PC-9 (cell line): ENCODE measurements around the gene CLDN3. TPM values are rescaled to one million over a fixed set of nuclear protein-coding genes. Genes with fewer than 3 reads are reported as not detected.
"Not testable (repeated sequence)": the region's sequence is repeated elsewhere in the genome, so short reads cannot be mapped to it uniquely, and the experiment has no call there.

Experiments
- BruUV-seq: library from RNA; stranded (reverse); fragments of 400-500 nt; replicated peaks from 2 replicates; lab custom pipeline; 2021; lab: Mats Ljungman, UMichigan
- CTCF ChIA-PET: fragments of 300-600 bp; sonication (Branson Sonifier 250); formaldehyde crosslinking; loops from one replicate; lab custom pipeline; 2022; ENCODE audit warnings: antibody characterized with exemption; lab: Charles Lee
- POLR2A ChIA-PET: fragments of 300-600 bp; sonication (Branson Sonifier 250); formaldehyde crosslinking; loops from one replicate; lab custom pipeline; 2022; ENCODE audit warnings: antibody characterized with exemption; ENCODE audit not compliant: unreplicated experiment; lab: Charles Lee
- DNase-seq, 2 experiments: peaks; one replicate each; pipeline versions ENCODE4 v3.0.0 to v3.0.0-alpha.2; 2015 to 2022; ENCODE audit warnings: mixed read lengths in 1 of 2
- H2AFZ ChIP-seq: fragments of 200-600 bp; sonication (generic); 2 replicates; pipeline ENCODE4 v1.8.1; 2017; ENCODE audit warnings: antibody characterized with exemption
- H3F3A ChIP-seq: fragments of 200-600 bp; sonication (generic); 2 replicates; pipeline ENCODE4 v1.8.1; 2017; ENCODE audit warnings: antibody characterized with exemption, mild to moderate bottlenecking, low read depth; ENCODE audit not compliant: insufficient read depth
- H3K27ac ChIP-seq: fragments of 200-600 bp; sonication (generic); 2 replicates; pipeline ENCODE4 v1.6.1; 2016; ENCODE audit warnings: mixed run types
- H3K27me3 ChIP-seq: fragments of 200-600 bp; sonication (generic); 2 replicates; pipeline ENCODE4 v1.6.1; 2016; ENCODE audit warnings: low read depth, mixed run types; ENCODE audit not compliant: insufficient read depth
- H3K36me3 ChIP-seq: fragments of 200-600 bp; sonication (generic); 2 replicates; pipeline ENCODE4 v1.6.1; 2016; ENCODE audit warnings: low read depth, mixed run types
- H3K4me1 ChIP-seq: fragments of 200-600 bp; sonication (generic); replicated peaks from 2 replicates; pipeline ENCODE4 v1.6.1; 2016; ENCODE audit warnings: mixed run types; ENCODE audit not compliant: insufficient read depth
- H3K4me2 ChIP-seq: fragments of 200-600 bp; sonication (generic); 2 replicates; pipeline ENCODE4 v1.6.1; 2017; ENCODE audit warnings: mixed run types
- H3K4me3 ChIP-seq: fragments of 200-600 bp; sonication (generic); 2 replicates; pipeline ENCODE4 v1.6.1; 2016; ENCODE audit warnings: mixed run types
- H3K79me2 ChIP-seq: fragments of 200-600 bp; sonication (generic); 2 replicates; pipeline ENCODE4 v1.6.1; 2017; ENCODE audit warnings: low read depth, mixed run types
- H3K9me2 ChIP-seq: fragments of 200-600 bp; sonication (generic); 2 replicates; pipeline ENCODE4 v1.8.1; 2017; ENCODE audit warnings: mild to moderate bottlenecking; ENCODE audit not compliant: insufficient read depth
- H3K9me3 ChIP-seq: fragments of 200-600 bp; sonication (generic); 2 replicates; pipeline ENCODE4 v1.8.1; 2016; ENCODE audit warnings: low read depth; ENCODE audit not compliant: insufficient read depth
- H4K20me1 ChIP-seq: fragments of 200-600 bp; sonication (generic); 2 replicates; pipeline ENCODE4 v1.8.1; 2017; ENCODE audit not compliant: insufficient read depth
- EZH2 ChIP-seq: fragments of 200-600 bp; sonication (generic); IDR thresholded peaks from 2 replicates; pipeline ENCODE4 v1.8.0; 2017; ENCODE audit warnings: antibody characterized with exemption, low read depth
- intact Hi-C: fragments of 100-400 bp; cut with micrococcal nuclease; formaldehyde crosslinking; loops from one replicate; pipeline ENCODE4 v1.10.0; 2022; ENCODE audit not compliant: unreplicated experiment
- total RNA-seq: library from RNA; stranded (reverse); gene quantifications from 2 replicates; pipeline ENCODE4 v1.2.3, GENCODE V29; 2021
- TF ChIP-seq, protein P1 (sequence below): fragments of 200-600 bp; sonication (generic); conservative IDR thresholded peaks from 2 replicates; pipeline ENCODE4 v1.6.1; 2017; ENCODE audit warnings: mixed run types, antibody characterized with exemption, mild to moderate bottlenecking, moderate library complexity

CLDN3 gene
- total RNA-seq, 1 experiment from 2014 or later, result 31.3 TPM

- H3K9me2 ChIP-seq, H3K79me2 ChIP-seq, POLR2A ChIA-PET, H4K20me1 ChIP-seq, CTCF ChIA-PET, H3K27me3 ChIP-seq, H2AFZ ChIP-seq, H3K36me3 ChIP-seq, H3K4me2 ChIP-seq, H3K9me3 ChIP-seq, BruUV-seq, H3K4me3 ChIP-seq, DNase-seq, H3K27ac ChIP-seq, intact Hi-C loops: not testable (repeated sequence)
- Histone ChIP-seq H3F3A (peaks cover 37% of the 10 kb centered on the region), H3K4me1 (peaks cover 29% of the 10 kb centered on the region)
These were observed 21.2 kb upstream of the CLDN3 start for GRCh38 chr7:73791170-73791690.

GRCh38 chr7:73789051-73789450 lies 19.0 kb upstream of the CLDN3 start:
- no peaks in the 10 kb centered on the region for H3K79me2 ChIP-seq
- no peaks in the 10 kb centered on the region for H3K9me2 ChIP-seq
- no TSS peak for BruUV-seq
- ChIA-PET CTCF (no interaction called here), POLR2A (interaction anchor here (0.6 kb wide), 1 partner anchor 54 kb away, joined by 5 read pairs; no protein-coding TSS in a partner anchor)
- no peak overlapping the region for H3K4me3 ChIP-seq
- H3K4me2 ChIP-seq, result no peak overlapping the region
- TF ChIP-seq EZH2, result no peak
- TF ChIP-seq, protein P1, sequence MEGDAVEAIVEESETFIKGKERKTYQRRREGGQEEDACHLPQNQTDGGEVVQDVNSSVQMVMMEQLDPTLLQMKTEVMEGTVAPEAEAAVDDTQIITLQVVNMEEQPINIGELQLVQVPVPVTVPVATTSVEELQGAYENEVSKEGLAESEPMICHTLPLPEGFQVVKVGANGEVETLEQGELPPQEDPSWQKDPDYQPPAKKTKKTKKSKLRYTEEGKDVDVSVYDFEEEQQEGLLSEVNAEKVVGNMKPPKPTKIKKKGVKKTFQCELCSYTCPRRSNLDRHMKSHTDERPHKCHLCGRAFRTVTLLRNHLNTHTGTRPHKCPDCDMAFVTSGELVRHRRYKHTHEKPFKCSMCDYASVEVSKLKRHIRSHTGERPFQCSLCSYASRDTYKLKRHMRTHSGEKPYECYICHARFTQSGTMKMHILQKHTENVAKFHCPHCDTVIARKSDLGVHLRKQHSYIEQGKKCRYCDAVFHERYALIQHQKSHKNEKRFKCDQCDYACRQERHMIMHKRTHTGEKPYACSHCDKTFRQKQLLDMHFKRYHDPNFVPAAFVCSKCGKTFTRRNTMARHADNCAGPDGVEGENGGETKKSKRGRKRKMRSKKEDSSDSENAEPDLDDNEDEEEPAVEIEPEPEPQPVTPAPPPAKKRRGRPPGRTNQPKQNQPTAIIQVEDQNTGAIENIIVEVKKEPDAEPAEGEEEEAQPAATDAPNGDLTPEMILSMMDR, result no peak
- no peaks in the 10 kb centered on the region; the same call in 1 of the 2 replicates for H3K9me3 ChIP-seq
- no peak overlapping the region for H2AFZ ChIP-seq
- H3K36me3 ChIP-seq, result no peaks in the 10 kb centered on the region
- no peak for DNase-seq
- no peak overlapping the region for H3K27ac ChIP-seq
- no peaks in the 10 kb centered on the region for H4K20me1 ChIP-seq
- intact Hi-C loops, result no loop called here
- H3F3A ChIP-seq, result peaks cover 25% of the 10 kb centered on the region
- H3K4me1 ChIP-seq, result peaks cover 22% of the 10 kb centered on the region
- H3K27me3 ChIP-seq, result no peaks in the 10 kb centered on the region

DNA sequence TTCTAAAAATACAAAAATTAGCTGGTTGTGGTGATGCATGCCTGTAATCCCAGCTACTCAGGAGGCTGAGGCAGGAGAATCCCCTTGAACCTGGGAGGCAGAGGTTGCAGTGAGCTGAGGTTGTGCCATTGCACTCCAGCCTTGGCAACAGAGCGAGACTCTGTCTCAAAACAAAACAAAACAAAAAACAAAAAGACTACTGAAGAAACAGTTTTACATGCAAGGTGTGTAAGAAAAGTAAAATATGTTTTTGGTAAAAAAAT lies 17.6 kb upstream of the CLDN3 start:
- H3K36me3 ChIP-seq, BruUV-seq, H3K4me1 ChIP-seq, intact Hi-C loops, H4K20me1 ChIP-seq, CTCF ChIA-PET, H3K9me2 ChIP-seq, H3K27me3 ChIP-seq, H3K4me2 ChIP-seq, H3K27ac ChIP-seq, H3K4me3 ChIP-seq, H2AFZ ChIP-seq, POLR2A ChIA-PET, H3K9me3 ChIP-seq, DNase-seq, H3K79me2 ChIP-seq: not testable (repeated sequence)
- peaks cover 16% of the 10 kb centered on the region; the same call in 1 of the 2 replicates for H3F3A ChIP-seq

DNA sequence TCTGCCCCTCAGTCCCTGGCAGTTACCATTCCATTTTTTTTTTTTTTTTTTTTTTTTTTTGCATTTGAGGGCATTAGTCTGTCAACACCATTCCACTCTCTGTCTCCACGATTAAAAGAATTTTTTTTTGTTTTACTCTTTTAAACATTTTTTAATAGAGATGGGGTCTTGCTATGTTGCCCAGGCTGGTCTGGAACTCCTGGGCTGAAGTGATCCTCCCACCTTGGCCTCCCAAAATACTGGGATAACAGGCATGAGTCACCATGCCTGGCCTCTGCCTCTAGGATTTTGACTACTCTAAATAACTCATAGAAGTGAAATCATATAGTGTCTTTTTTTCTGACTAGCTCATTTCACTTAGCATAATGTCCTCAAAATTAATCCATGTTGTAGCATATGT lies 16.5 kb upstream of the CLDN3 start:
- intact Hi-C loops, result no loop called here
- Histone ChIP-seq H3K36me3 (no peaks in the 10 kb centered on the region), H3K27ac (no peak overlapping the region), H4K20me1 (no peaks in the 10 kb centered on the region), H3K4me1 (no peaks in the 10 kb centered on the region; the same call in 1 of the 2 replicates), H3F3A (0 out of 2 replicates have a peak, but pooled peaks cover 9% of the 10 kb centered on the region), H3K4me3 (no peak overlapping the region), H3K27me3 (no peaks in the 10 kb centered on the region), H3K9me2 (no peaks in the 10 kb centered on the region), H3K9me3 (no peaks in the 10 kb centered on the region; the same call in 1 of the 2 replicates), H3K79me2 (no peaks in the 10 kb centered on the region), H3K4me2 (no peak overlapping the region), H2AFZ (no peak overlapping the region)
- ChIA-PET CTCF (interaction anchor here (0.6 kb wide), 1 partner anchor 61 kb away, joined by 7 read pairs; no protein-coding TSS in a partner anchor), POLR2A (no interaction called here)
- no peak for DNase-seq
- no TSS peak for BruUV-seq
- no peak for TF ChIP-seq EZH2
- TF ChIP-seq, protein P1, result no peak
